Stimulated activated CD8-positive, alpha-beta memory T cell treated with anti-CD3 and anti-CD28 coated beads, Interleukin-15, amount 100 ng/mL, for 4 hours (primary cell): Measurements from ENCODE around the gene C11orf98.
"Not testable (repeated sequence)": the region's sequence is repeated elsewhere in the genome, so short reads cannot be mapped to it uniquely, and the experiment has no call there.

Source experiments
- DNase-seq, 2 donors: peaks; one replicate each; pipeline ENCODE4 v3.0.0-alpha.2; 2020; ENCODE audit warnings: low read depth in 2 of 2

C11orf98 gene

GRCh38 chr11:62665075-62665598 is at the start of gene C11orf98, which contains the start of gene CSKMT:
TSS of gene C11orf98 (minus strand) at chr11:62665210. CDS start at chr11:62665169, 41 bp downstream.
TSS of gene CSKMT (plus strand) at chr11:62665312. CDS start at chr11:62665880, 568 bp downstream.
- peak; percentile 89 to 91 for DNase-seq

DNA sequence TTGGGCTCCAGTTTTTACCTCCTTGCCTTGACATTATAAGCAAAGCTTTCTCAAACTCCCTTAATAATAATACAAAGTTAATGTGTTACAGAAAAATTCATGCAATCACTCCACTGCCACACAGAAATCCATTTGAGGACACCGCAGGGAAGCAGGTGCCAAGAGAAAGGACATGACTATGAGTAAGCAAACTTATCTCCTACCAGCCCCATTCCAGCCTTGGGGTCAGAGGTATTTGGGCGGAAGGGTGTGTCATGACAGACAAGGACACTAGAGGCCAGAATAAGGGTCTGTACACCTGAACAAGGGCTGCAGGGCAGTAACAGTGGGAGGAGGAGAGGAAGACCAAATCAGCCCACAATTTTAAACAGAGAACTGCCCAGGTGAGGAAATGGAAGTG is 48.3 kb upstream of the C11orf98 start:
- DNase-seq: no peak

DNA sequence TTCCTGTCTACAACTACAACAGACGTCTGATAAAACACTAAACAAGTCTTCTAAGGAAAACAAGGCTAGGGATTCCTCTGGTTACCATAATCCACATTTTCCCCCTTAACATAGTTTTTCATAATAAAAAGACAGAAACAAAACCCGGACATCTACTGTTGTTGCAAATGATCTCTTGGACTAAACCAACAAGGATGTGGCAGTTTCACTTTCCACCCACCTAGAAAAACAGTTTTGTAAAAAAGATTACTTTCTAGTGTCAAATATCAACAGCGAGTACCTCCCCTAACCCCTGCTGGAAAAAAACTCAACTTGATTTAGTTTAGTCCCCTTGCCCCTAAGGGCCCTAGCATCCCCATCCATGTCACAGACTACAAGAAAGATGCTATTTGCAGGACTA is 47.9 kb upstream of the C11orf98 start:
- DNase-seq: no peak

GRCh38 chr11:62712276-62712812 is 47.3 kb upstream of the C11orf98 start:
- no peak for DNase-seq

GRCh38 chr11:62710001-62710345 is 45.0 kb upstream of the C11orf98 start:
- DNase-seq: no peak

GRCh38 chr11:62709247-62710000 is 44.4 kb upstream of the C11orf98 start:
- DNase-seq: peak; percentile 89 to 96

- DNase-seq: peak in 1 of 2 donors; percentile 22
Observed at GRCh38 chr11:62708793-62709192, 43.8 kb upstream of the C11orf98 start.

- no peak for DNase-seq
Observed at GRCh38 chr11:62708392-62708791, 43.4 kb upstream of the C11orf98 start.

GRCh38 chr11:62707277-62707861 is 42.4 kb upstream of the C11orf98 start, which contains the start of the genes BSCL2 and GNG3:
TSS of gene BSCL2 (minus strand) at chr11:62707424. CDS start at chr11:62707195, 229 bp downstream.
TSS of gene GNG3 (plus strand) at chr11:62707676. CDS start at chr11:62708296, 620 bp downstream.
- DNase-seq: no peak

DNA sequence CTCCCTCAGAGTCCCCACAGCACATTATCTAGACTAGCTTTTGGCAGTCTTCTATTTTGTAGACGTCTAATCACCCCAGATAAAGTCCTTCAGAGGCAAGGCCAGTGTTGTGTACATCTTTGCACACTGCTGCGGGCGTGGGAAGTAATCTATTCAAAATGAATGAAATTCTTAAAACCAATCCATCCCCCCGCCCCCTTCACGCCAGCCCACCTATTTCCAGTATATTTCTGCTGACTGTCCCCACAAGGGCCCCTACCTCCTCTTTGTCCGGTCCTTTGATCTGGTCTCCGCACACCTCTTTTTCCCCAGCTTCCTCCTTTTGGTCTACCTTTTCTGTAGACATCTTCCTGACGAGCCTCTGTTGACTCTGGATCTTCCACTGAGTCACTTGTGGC is 41.8 kb upstream of the C11orf98 start:
- DNase-seq: no peak

GRCh38 chr11:62705880-62706849 is 41.2 kb upstream of the C11orf98 start:
- DNase-seq: peak; percentile 87 to 89

- DNase-seq: no peak
Observed at GRCh38 chr11:62705413-62705812, 40.4 kb upstream of the C11orf98 start.

DNA sequence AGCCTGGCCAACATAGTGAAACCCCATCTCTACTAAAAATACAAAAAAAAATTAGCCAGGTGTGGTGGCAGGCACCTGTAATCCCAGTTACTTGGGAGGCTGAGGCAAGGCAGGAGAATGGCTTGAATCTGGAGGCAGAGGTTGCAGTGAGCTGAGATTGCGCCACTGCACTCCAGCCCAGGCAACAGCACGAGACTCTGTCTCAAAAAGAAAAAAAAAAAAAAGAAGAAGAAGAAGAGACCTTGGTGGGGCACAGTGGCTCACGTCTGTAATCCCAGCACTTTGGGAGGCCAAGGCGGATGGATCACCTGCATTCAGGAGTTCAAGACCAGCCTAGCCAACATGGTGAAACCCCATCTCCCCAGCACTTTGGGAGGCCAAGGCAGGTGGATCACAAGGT is 38.9 kb upstream of the C11orf98 start:
- DNase-seq: not testable (repeated sequence)

DNA sequence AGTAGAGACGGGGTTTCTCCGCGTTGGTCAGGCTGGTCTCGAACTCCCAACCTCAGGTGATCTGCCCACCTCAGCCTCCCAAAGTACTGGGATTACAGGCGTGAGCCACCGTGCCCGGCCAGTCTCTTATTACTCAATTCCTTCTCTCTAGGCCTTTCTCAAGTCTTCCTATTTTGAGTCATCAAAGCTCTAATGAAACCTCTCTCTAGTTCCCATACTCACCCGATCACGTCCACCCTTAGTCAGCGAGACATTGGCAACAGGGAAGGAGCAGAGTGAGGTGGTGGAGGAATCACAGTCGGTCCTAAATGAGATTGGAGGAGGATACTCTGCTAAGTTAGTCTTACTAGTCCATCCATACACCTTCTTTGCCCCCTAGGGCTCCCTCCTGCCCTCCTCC is 37.2 kb upstream of the C11orf98 start:
- no peak for DNase-seq

DNA sequence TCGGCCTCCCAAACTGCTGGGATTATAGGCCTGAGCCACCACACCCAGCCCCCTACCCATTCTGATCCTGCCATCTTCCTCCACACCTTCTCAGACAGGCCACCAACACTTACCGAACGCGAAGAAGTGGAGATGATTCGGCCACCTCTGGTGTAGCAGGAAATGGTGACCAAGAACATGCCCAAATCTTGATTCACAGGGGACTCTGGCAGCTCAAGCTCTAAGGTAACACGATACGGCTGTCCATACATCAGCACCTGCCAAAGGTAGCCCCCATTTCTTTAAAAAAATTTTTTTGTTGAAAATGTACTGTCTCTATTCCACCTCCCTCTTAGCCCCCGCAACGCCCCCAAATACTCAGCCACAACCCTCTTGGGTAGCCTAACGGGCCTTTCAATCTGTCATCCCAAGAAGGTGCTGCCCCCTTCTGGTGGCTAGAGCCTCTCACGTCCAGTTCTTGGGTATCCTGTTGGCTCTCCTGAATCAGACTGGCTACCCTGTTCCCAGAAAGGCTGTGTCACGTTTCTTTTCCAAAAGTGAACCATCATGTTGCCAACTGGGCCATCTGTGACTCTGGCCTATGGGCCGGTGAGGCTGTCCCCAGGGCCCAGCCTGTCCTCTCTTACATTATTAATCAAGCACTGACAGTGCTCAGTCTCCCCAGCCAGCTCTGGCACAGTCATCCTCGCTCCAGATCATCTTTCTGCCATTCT is 29.6 kb upstream of the C11orf98 start:
- peak; percentile 54 to 60 for DNase-seq

DNA sequence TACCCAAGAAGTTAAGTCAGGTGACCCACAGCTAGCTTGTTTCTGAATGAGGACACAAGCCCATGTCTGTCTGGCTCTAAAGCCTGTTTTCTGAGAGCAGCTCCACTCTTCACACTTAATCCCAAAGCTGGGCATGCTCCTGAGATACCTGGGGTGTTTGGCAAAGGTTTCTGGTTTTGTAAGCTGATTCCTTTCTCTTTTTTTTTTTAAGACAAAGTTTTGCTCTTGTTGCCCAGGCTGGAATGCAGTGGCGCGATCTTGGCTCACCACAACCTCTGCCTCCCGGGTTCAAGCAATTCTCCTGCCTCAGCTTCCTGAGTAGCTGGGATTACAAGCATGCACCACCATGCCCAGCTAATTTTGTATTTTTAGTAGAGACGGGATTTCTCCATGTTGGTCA is 28.6 kb upstream of the C11orf98 start:
- not testable (repeated sequence) for DNase-seq

- DNase-seq: no peak
Observed at GRCh38 chr11:62689421-62690183, 24.6 kb upstream of the C11orf98 start, which contains the start of gene LRRN4CL. TSS of gene LRRN4CL (minus strand) at chr11:62689530. CDS start at chr11:62688508, 1,022 bp downstream.

DNA sequence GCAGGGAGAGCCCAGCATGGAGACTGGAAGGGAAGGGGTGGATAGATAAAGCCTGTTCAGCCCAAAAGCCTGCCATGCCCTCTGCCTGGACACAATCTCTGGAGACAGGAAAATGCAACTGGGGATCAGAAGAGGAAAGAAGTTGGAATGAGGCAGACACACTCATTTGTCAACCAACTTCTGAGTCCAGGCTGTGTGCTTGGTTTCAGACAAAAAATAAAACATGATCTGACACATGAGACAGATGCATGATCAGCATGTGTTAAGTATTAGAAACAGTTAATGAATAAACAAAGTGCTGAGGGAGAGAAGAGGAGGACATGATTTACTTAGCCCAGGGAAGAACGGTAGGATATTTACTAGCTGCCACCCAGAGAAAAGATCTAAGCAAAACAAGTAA is 23.5 kb upstream of the C11orf98 start:
- no peak for DNase-seq

DNA sequence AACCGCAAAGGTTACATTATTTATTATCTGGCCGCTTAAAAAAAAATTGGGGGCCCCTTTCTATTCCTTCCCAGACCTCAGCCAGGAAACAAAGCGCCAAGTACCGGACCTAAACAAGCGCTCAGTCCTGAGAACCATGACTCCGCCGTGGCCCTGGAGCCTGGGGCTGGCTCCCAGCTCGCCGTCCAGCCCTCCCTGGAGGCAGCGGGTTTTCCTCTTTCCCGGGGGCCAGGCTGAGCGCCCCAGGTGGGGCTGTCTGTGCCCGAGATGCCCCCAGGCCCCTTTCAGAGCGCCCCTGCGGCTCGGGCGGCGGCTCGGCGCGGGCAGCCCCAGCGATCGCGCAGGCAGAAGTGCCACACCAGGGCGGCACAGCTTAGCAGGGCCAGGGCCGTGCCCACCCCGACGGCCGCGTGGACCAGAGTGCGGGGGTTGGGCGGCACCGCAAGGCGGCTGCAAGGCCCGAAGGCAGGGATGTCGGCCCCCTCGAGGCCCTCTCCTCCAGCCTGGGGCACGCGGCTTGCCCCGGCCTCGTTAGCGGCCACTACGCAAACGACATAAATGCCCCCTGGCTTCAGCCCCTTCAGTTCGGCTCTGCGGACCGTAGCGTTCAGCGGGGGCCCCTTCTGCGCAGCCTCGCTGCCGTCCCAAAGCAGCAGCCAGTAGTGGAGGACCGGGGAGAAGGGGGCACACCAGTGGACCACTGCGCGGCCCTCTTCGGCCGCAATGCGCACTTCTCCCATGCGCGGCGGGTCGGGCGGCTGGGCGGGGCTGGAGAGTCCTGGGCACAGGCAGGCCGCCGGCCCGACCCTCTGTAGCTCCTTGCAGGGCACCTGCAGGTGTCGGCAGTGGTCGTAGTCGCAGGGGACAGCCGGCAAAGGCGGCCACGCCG is 22.7 kb upstream of the C11orf98 start:
- DNase-seq: no peak
